Measurements from ENCODE around the gene ZFYVE9. TPM values are rescaled to one million over a fixed set of nuclear protein-coding genes. Genes with fewer than 3 reads are reported as not detected.

The ZFYVE9 gene
- total and polyA plus RNA-seq, 2 of the 13 experiments (the other 11 are each of a cell fraction or from before 2014, with no cell fraction given): 9.2 to 19.8 TPM

DNA sequence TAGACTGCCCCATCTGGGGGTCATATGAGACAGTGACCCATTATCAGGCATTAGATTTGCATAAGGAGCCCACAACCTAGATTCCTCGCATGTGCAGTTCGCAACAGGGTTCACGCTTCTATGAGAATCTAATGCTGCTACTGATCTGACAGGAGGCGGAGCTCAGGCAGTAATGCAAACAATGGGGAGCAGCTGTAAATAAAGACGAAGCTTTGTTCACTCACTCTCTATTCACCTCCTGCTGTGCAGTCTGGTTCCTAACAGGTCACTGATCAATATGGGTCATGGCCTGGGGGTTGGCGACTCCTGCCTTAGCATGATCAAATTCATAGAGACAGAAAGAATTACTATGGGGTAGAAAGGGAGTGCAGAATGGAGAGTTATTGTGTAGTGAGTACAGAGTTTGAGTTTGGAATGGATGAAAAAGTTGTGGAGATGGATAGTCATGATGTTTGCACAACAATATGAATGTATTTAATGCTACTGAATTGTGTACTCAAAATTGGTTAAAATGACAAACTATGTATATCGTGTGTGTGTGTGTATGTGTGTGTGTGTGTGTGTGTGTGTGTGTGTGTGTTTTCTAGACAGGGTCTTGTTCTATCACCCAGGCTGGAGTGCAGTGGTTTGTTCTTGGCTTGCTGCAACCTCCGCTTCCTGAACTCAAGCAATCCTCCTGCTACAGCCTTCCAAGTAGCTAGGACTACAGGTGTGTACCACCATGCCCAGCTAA lies 43.6 kb upstream of the ZFYVE9 start (continued):
- TF ChIP-seq, protein P1, sequence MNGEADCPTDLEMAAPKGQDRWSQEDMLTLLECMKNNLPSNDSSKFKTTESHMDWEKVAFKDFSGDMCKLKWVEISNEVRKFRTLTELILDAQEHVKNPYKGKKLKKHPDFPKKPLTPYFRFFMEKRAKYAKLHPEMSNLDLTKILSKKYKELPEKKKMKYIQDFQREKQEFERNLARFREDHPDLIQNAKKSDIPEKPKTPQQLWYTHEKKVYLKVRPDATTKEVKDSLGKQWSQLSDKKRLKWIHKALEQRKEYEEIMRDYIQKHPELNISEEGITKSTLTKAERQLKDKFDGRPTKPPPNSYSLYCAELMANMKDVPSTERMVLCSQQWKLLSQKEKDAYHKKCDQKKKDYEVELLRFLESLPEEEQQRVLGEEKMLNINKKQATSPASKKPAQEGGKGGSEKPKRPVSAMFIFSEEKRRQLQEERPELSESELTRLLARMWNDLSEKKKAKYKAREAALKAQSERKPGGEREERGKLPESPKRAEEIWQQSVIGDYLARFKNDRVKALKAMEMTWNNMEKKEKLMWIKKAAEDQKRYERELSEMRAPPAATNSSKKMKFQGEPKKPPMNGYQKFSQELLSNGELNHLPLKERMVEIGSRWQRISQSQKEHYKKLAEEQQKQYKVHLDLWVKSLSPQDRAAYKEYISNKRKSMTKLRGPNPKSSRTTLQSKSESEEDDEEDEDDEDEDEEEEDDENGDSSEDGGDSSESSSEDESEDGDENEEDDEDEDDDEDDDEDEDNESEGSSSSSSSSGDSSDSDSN (CRISPR knock-in tag; IDR thresholded peaks at IDR 0.05): no peak
- TF ChIP-seq ZNF674 (CRISPR knock-in tag; IDR thresholded peaks at IDR 0.05; ENCODE audit: low read depth) (no peak), ZNF337 (CRISPR knock-in tag; IDR thresholded peaks at IDR 0.05; ENCODE audit: borderline replicate concordance, low read depth) (no peak), ZNF260 (CRISPR knock-in tag; IDR thresholded peaks at IDR 0.05; ENCODE audit: borderline replicate concordance, low read depth) (no peak), NKX3-1 (CRISPR knock-in tag; IDR thresholded peaks at IDR 0.05) (no peak), TCF12 (IDR thresholded peaks at IDR 0.05) (no peak), TCF12 (CRISPR knock-in tag; IDR thresholded peaks at IDR 0.05) (0 out of 2 replicates have a peak, but pooled peaks have one; percentile 44), U2AF1 (optimal IDR thresholded peaks at IDR 0.05; ENCODE audit: low read depth, low read length) (no peak), ZNF780A (CRISPR knock-in tag; IDR thresholded peaks at IDR 0.05) (no peak), RARA (CRISPR knock-in tag; IDR thresholded peaks at IDR 0.05) (peak; percentile 90), ZNF660 (CRISPR knock-in tag; IDR thresholded peaks at IDR 0.05; ENCODE audit: borderline replicate concordance, low read depth) (no peak), ZNF350 (CRISPR knock-in tag; IDR thresholded peaks at IDR 0.05; ENCODE audit: borderline replicate concordance, low read depth) (no peak), ZNF235 (CRISPR knock-in tag; IDR thresholded peaks at IDR 0.05; ENCODE audit: borderline replicate concordance) (no peak)
- TF ChIP-seq, protein P2, sequence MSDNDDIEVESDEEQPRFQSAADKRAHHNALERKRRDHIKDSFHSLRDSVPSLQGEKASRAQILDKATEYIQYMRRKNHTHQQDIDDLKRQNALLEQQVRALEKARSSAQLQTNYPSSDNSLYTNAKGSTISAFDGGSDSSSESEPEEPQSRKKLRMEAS (IDR thresholded peaks at IDR 0.05): peak; percentile 32; the same call in 1 of the 2 replicates
- TF ChIP-seq, protein P3, sequence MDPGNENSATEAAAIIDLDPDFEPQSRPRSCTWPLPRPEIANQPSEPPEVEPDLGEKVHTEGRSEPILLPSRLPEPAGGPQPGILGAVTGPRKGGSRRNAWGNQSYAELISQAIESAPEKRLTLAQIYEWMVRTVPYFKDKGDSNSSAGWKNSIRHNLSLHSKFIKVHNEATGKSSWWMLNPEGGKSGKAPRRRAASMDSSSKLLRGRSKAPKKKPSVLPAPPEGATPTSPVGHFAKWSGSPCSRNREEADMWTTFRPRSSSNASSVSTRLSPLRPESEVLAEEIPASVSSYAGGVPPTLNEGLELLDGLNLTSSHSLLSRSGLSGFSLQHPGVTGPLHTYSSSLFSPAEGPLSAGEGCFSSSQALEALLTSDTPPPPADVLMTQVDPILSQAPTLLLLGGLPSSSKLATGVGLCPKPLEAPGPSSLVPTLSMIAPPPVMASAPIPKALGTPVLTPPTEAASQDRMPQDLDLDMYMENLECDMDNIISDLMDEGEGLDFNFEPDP (CRISPR knock-in tag; conservative IDR thresholded peaks at IDR 0.05): no peak
- TF ChIP-seq, protein P4, sequence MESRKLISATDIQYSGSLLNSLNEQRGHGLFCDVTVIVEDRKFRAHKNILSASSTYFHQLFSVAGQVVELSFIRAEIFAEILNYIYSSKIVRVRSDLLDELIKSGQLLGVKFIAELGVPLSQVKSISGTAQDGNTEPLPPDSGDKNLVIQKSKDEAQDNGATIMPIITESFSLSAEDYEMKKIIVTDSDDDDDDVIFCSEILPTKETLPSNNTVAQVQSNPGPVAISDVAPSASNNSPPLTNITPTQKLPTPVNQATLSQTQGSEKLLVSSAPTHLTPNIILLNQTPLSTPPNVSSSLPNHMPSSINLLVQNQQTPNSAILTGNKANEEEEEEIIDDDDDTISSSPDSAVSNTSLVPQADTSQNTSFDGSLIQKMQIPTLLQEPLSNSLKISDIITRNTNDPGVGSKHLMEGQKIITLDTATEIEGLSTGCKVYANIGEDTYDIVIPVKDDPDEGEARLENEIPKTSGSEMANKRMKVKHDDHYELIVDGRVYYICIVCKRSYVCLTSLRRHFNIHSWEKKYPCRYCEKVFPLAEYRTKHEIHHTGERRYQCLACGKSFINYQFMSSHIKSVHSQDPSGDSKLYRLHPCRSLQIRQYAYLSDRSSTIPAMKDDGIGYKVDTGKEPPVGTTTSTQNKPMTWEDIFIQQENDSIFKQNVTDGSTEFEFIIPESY (CRISPR knock-in tag; IDR thresholded peaks at IDR 0.05): 0 out of 2 replicates have a peak, but pooled peaks have one; percentile 21
- TF ChIP-seq, protein P5, sequence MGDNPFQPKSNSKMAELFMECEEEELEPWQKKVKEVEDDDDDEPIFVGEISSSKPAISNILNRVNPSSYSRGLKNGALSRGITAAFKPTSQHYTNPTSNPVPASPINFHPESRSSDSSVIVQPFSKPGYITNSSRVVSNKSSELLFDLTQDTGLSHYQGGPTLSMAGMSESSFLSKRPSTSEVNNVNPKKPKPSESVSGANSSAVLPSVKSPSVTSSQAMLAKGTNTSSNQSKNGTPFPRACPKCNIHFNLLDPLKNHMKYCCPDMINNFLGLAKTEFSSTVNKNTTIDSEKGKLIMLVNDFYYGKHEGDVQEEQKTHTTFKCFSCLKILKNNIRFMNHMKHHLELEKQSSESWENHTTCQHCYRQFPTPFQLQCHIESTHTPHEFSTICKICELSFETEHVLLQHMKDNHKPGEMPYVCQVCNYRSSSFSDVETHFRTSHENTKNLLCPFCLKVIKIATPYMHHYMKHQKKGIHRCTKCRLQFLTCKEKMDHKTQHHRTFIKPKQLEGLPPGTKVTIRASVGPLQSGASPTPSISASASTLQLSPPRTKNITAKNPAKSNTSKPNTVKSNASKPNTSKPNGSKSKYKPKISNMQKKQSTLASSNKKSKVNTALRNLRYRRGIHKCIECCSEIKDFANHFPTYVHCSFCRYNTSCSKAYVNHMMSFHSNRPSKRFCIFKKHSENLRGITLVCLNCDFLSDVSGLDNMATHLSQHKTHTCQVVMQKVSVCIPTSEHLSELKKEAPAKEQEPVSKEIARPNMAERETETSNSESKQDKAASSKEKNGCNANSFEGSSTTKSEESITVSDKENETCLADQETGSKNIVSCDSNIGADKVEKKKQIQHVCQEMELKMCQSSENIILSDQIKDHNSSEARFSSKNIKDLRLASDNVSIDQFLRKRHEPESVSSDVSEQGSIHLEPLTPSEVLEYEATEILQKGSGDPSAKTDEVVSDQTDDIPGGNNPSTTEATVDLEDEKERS (CRISPR knock-in tag; IDR thresholded peaks at IDR 0.05): no peak

All from HepG2 (cell line).